Activated T-cell treated with anti-CD3 and anti-CD28 coated beads, Interleukin-2, amount 50 U/mL, for 4 hours (primary cell): ENCODE data around the gene CDYL. TPM values are rescaled to one million over a fixed set of nuclear protein-coding genes. Genes with fewer than 3 reads are reported as not detected.
"Not testable (repeated sequence)": the region's sequence is repeated elsewhere in the genome, so short reads cannot be mapped to it uniquely, and the experiment has no call there.

Experiments used
- ATAC-seq, 2 donors: fragments of 200-7000 bp; cut with Tn5 transposase; one replicate each; pipeline ENCODE4 v1.10.0; 2021
- DNase-seq: peaks from one replicate; pipeline ENCODE4 v3.0.0-alpha.2; 2020
- H3K27me3 Mint-ChIP-seq: one replicate; pipeline ENCODE4 v1.8.0; 2021; ENCODE audit warnings: low read depth, mixed read lengths
- H3K36me3 Mint-ChIP-seq: one replicate; pipeline ENCODE4 v1.8.0; 2022; ENCODE audit warnings: mixed read lengths; ENCODE audit not compliant: insufficient read depth
- H3K4me1 Mint-ChIP-seq: one replicate; pipeline ENCODE4 v1.8.0; 2021; ENCODE audit warnings: low read depth, mixed read lengths
- H3K4me3 Mint-ChIP-seq: one replicate; pipeline ENCODE4 v1.8.0; 2021; ENCODE audit warnings: mild to moderate bottlenecking, moderate library complexity, mixed read lengths
- H3K9me3 Mint-ChIP-seq: one replicate; pipeline ENCODE4 v1.8.0; 2021; ENCODE audit warnings: mixed read lengths
- total RNA-seq, 3 donors: library from RNA; stranded (reverse); gene quantifications; one replicate each; pipeline ENCODE4 v1.2.1, GENCODE V29; 2021

CDYL gene
- total RNA-seq, 3 donors from 2014 or later, result 19.1 to 22.3 (median 21.4) TPM

- peaks cover 56% of the 10 kb centered on the region for H3K4me1 Mint-ChIP-seq
- H3K4me3 Mint-ChIP-seq, result no peak overlapping the region
- H3K9me3 Mint-ChIP-seq, result no peaks in the 10 kb centered on the region
- ATAC-seq (no peak), DNase-seq (no peak)
- H3K27me3 Mint-ChIP-seq, result no peaks in the 10 kb centered on the region
- H3K36me3 Mint-ChIP-seq, result peaks cover 17% of the 10 kb centered on the region
Observed at GRCh38 chr6:4853349-4853748, 77.1 kb downstream of the CDYL start.

DNA sequence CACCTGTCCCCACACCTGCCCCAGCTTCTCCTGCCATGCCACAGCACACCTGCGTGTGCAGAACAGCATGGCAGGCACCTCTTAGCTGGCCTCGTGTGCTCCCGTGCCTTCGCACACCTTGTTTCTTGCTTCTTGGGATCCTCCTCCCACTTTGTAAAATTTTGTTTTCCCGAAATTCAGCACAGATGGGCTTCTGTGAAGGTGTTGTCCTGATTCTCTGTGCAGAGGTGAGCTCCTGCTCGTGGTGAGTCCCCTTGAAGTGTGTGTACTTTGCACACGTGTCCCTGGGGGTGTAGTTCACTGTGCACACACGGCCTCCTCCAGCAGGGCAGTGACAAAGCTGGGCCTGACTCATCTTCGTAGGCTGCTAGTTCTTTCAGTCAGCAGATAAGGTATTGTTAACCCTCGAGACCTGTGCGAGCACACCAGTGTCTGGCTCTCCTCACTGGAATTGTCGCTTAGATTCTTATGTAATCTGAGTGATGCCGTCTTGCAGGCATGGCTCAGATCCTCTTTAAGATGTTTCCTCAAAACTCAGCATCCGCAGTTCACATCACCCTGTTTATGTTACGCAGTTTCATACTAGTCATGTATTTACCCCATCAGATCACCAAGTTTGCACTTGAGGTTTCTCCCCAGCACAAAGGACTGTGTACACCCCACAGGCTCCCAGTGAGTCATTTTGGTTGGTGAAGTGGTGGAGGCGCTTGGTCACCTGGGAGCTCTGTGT is 77.7 kb downstream of the CDYL start:
- H3K36me3 Mint-ChIP-seq, result peaks cover 17% of the 10 kb centered on the region
- H3K9me3 Mint-ChIP-seq, result no peaks in the 10 kb centered on the region
- H3K4me1 Mint-ChIP-seq, result peaks cover 57% of the 10 kb centered on the region
- no peak overlapping the region for H3K4me3 Mint-ChIP-seq
- DNase-seq, result no peak
- no peaks in the 10 kb centered on the region for H3K27me3 Mint-ChIP-seq
- ATAC-seq, result peak; percentile 83 to 87

DNA sequence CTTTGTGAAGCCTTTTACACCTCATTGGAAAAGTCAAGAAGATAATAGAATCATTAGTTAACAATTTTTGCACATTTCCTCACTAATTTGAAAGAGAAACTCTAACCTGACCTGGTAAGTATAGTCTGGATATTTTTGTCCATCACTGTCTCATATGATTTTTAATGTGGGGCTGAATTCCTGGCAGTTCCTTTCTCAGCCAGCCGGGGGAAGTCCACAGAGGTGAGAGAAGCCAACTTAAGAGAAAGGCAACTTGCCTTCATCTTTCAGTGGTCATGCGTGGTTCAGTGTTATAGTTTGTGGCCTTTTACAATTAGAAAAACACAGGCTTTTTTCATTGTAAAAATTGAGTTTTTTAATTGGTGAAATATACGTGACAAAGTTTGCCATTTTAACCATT is 80.6 kb downstream of the CDYL start:
- no peak overlapping the region for H3K4me3 Mint-ChIP-seq
- peaks cover 19% of the 10 kb centered on the region for H3K36me3 Mint-ChIP-seq
- no peak for DNase-seq
- ATAC-seq, result no peak
- no peaks in the 10 kb centered on the region for H3K27me3 Mint-ChIP-seq
- H3K9me3 Mint-ChIP-seq, result no peaks in the 10 kb centered on the region
- peaks cover 53% of the 10 kb centered on the region for H3K4me1 Mint-ChIP-seq

DNA sequence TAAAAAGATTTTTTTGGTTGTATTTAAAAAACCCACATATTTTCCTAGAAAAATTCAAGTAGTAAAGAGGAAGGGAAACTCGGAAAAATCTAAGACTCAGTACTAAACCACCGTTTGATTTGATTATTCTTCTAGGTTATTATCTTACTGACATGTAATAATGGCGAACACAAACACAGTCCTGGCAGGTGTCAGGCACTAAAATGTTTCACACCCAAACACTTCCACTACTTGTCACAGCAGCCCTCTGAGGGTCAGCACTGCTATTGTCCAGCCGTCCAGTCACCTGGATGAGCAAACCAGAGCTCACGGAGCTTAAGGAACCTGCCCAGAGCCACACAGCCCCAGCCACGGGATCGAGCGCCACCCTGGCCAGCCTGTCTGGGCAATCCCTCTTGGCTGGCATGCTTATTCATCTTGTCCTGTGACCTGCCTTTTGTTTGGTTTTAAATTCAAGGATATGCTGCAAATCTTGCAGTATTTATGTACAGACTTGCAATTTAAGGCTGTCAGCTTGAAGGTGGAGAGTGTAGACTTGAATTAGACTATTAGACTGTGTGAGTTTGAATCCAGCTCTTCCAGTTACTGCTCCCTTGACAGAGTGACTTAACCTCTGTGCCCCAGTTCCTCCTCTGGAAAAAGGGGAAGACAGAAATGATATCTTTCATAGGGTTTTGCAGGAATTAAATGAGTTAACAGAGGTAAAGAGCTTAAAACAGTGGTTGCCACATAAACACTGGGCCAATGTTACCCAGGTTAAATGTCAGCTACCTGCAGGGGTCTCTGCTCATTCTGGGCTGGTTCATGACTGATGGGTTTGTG is 82.2 kb downstream of the CDYL start:
- ATAC-seq (no peak), DNase-seq (no peak)
- no peaks in the 10 kb centered on the region for H3K27me3 Mint-ChIP-seq
- H3K4me3 Mint-ChIP-seq, result no peak overlapping the region
- H3K9me3 Mint-ChIP-seq, result peaks cover 2% of the 10 kb centered on the region
- H3K36me3 Mint-ChIP-seq, result peaks cover 19% of the 10 kb centered on the region
- peaks cover 50% of the 10 kb centered on the region for H3K4me1 Mint-ChIP-seq

DNA sequence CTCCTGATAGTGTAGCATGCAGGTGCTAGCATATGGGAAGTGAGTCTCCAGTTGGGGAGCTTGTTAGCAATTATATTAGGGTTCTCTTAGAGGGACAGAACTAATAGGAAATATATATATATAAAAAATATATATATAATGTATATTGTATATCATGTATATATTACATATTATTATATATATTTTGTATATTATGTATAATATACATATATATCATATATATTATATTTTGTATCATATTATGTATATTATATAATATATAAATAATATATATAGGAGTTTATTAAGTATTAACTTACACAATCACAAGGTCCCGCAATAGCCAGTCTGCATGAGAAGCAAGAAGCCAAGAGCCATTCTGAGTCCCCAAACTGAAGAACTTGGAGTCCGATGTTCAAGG is 84.2 kb downstream of the CDYL start:
- peaks cover 21% of the 10 kb centered on the region for H3K9me3 Mint-ChIP-seq
- peaks cover 36% of the 10 kb centered on the region for H3K4me1 Mint-ChIP-seq
- no peaks in the 10 kb centered on the region for H3K27me3 Mint-ChIP-seq
- no peak for DNase-seq
- no peak overlapping the region for H3K4me3 Mint-ChIP-seq
- peaks cover 29% of the 10 kb centered on the region for H3K36me3 Mint-ChIP-seq
- no peak for ATAC-seq

DNA sequence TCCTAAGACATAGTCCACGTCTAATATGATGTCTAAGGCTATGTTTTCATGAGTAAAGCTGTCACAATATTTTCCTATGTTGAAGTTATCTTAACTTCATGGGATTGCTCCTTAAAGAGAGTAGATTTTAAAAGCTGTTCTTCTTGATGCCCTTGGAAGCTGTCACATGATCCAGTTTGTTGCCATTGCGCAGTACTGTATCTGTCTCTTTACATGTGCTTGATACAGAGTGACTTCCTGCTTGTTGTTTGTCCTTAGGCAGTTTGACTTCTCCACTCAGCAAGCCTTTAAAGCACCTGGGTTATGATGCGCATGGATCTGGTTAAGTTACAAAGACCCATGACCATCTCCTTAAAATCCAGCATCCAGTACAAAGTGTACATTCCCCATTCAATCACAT is 85.4 kb downstream of the CDYL start:
- peaks cover 28% of the 10 kb centered on the region for H3K36me3 Mint-ChIP-seq
- ATAC-seq (no peak), DNase-seq (no peak)
- no peaks in the 10 kb centered on the region for H3K27me3 Mint-ChIP-seq
- H3K9me3 Mint-ChIP-seq, result peaks cover 29% of the 10 kb centered on the region
- peaks cover 26% of the 10 kb centered on the region for H3K4me1 Mint-ChIP-seq
- no peak overlapping the region for H3K4me3 Mint-ChIP-seq

- H3K9me3 Mint-ChIP-seq, result peaks cover 40% of the 10 kb centered on the region
Observed at GRCh38 chr6:4864519-4864918, 88.3 kb downstream of the CDYL start.

DNA sequence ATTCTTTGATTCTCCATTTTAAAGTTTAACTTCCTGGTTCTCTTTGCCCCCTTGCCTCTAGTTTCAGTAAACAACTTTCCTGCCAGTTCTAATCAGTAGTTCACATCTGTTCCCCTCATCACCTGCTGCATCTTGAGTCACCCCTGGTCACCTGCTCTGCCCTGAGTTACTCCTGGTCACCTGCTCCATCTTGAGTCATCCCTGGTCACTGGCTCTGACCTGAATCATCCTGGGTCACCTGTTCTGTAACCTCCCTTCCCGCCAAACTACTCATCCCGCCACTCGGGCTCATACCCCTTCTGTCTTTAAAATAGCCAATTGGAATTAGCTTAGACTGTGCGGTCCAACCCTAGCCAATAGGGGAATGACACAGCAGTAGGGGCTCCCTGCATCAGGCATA is 88.8 kb downstream of the CDYL start:
- DNase-seq, H3K27me3 Mint-ChIP-seq, H3K4me3 Mint-ChIP-seq, ATAC-seq: not testable (repeated sequence)
- H3K9me3 Mint-ChIP-seq, result peaks cover 40% of the 10 kb centered on the region
- H3K36me3 Mint-ChIP-seq, result peaks cover 31% of the 10 kb centered on the region
- H3K4me1 Mint-ChIP-seq, result peaks cover 14% of the 10 kb centered on the region

More at GRCh38 chr6:4864519-4864918, 88.3 kb downstream of the CDYL start:
- H3K27me3 Mint-ChIP-seq, result no peaks in the 10 kb centered on the region
- ATAC-seq (no peak), DNase-seq (no peak)
- peaks cover 14% of the 10 kb centered on the region for H3K4me1 Mint-ChIP-seq
- H3K4me3 Mint-ChIP-seq, result no peak overlapping the region
- H3K36me3 Mint-ChIP-seq, result peaks cover 33% of the 10 kb centered on the region

- no peak overlapping the region for H3K4me3 Mint-ChIP-seq
- peaks cover 16% of the 10 kb centered on the region for H3K36me3 Mint-ChIP-seq
- H3K9me3 Mint-ChIP-seq, result peaks cover 18% of the 10 kb centered on the region
- no peak for ATAC-seq
- no peaks in the 10 kb centered on the region for H3K27me3 Mint-ChIP-seq
- DNase-seq, result no peak
- H3K4me1 Mint-ChIP-seq, result peaks cover 35% of the 10 kb centered on the region
Observed at GRCh38 chr6:4870821-4871494, 94.8 kb downstream of the CDYL start.

DNA sequence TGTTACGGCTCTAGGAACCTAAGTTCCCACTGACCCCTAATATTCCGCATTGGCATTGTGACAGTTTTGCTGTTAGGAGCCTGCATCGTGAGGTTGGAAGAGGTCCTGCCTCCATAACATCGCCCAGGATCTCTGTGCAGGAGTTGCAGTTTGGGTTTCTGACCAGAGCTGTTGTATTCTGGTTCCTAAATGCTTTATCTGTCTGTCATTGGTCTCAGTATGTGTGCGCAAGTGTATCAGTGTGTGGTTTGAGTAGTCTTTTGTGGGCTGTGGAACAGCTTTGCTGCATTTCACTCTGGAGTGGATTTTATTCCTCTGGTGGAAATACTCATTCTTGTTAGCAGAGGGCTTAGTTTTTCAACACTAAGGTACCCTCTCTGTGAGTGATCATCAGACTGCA is 95.6 kb downstream of the CDYL start:
- H3K36me3 Mint-ChIP-seq, result peaks cover 11% of the 10 kb centered on the region
- no peak for ATAC-seq
- H3K4me3 Mint-ChIP-seq, result no peak overlapping the region
- DNase-seq, result no peak
- no peaks in the 10 kb centered on the region for H3K27me3 Mint-ChIP-seq
- H3K9me3 Mint-ChIP-seq, result peaks cover 15% of the 10 kb centered on the region
- H3K4me1 Mint-ChIP-seq, result peaks cover 43% of the 10 kb centered on the region

- peaks cover 7% of the 10 kb centered on the region for H3K9me3 Mint-ChIP-seq
- no peak overlapping the region for H3K4me3 Mint-ChIP-seq
- DNase-seq (no peak), ATAC-seq (no peak)
- H3K27me3 Mint-ChIP-seq, result no peaks in the 10 kb centered on the region
- peaks cover 5% of the 10 kb centered on the region for H3K36me3 Mint-ChIP-seq
- peaks cover 46% of the 10 kb centered on the region for H3K4me1 Mint-ChIP-seq
Observed at GRCh38 chr6:4872841-4873240, 96.6 kb downstream of the CDYL start.

GRCh38 chr6:4873928-4874327 is 97.7 kb downstream of the CDYL start:
- DNase-seq (no peak), ATAC-seq (no peak)
- H3K27me3 Mint-ChIP-seq, result no peaks in the 10 kb centered on the region
- peaks cover 50% of the 10 kb centered on the region for H3K4me1 Mint-ChIP-seq
- H3K36me3 Mint-ChIP-seq, result peaks cover 5% of the 10 kb centered on the region
- peaks cover 5% of the 10 kb centered on the region for H3K9me3 Mint-ChIP-seq
- no peak overlapping the region for H3K4me3 Mint-ChIP-seq

DNA sequence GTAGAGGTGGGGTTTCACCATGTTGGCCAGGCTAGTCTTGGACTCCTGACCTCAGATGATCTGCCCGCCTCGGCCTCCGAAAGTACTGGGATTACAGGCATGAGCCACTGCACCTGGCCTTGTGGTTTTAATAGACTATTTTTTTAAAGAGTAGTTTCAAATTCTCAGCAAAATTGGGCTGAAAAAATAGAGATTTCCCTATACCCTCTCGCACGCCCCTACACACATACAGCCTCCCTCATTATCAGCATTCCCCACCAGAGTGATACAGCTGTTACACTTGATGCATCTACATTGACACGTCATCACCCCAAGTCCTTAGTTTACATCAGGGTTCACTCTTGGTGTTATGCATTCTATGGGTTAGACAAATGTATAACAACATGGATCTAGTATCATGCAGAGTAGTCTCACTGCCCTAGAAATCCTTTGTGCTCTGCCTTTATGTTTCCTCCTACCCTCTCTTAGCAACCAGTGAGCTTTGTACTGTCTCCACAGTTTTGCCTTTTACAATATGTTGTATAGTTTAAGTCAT is 103.6 kb downstream of the CDYL start:
- no peak for DNase-seq
- H3K36me3 Mint-ChIP-seq, result peaks cover 1% of the 10 kb centered on the region
- ATAC-seq, result no peak
- no peaks in the 10 kb centered on the region for H3K9me3 Mint-ChIP-seq
- H3K4me1 Mint-ChIP-seq, result peaks cover 63% of the 10 kb centered on the region
- H3K27me3 Mint-ChIP-seq, result no peaks in the 10 kb centered on the region
- H3K4me3 Mint-ChIP-seq, result no peak overlapping the region

DNA sequence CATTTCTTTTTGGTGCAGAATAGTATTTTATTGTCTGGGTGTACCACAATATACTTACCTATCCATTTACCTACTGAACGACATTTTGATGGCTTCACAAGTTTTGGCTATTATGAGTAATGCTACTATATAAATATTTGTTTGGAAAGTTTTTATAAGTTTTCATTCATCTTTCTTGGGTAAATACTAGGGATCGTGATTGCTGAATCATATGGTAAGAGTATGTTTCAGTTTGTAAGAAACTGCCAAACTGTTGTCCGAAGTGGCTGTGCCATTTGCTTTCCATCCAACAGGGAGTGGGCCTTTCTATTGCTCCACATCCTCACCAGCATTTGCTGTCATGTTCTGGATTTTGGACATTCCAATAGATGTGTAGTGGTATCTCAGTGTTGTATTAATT is 104.2 kb downstream of the CDYL start:
- no peaks in the 10 kb centered on the region for H3K36me3 Mint-ChIP-seq
- ATAC-seq (no peak), DNase-seq (no peak)
- no peaks in the 10 kb centered on the region for H3K27me3 Mint-ChIP-seq
- no peaks in the 10 kb centered on the region for H3K9me3 Mint-ChIP-seq
- no peak overlapping the region for H3K4me3 Mint-ChIP-seq
- peaks cover 58% of the 10 kb centered on the region for H3K4me1 Mint-ChIP-seq
